Left lung (tissue), 10 donors: ENCODE results near the gene EGLN3. TPM values are rescaled to one million over a fixed set of nuclear protein-coding genes. Genes with fewer than 3 reads are reported as not detected.

Experiments
- ATAC-seq: fragments of 200-7000 bp; cut with Tn5 transposase; one replicate; pipeline ENCODE4 v1.9.1; 2020; ENCODE audit warnings: moderate library complexity
- DNase-seq, 4 donors: peaks; one replicate each; pipeline ENCODE4 v3.0.0-alpha.2; 2013 to 2020
- H3K27ac ChIP-seq, 2 donors: fragments of 200-600 bp; sonication (generic) in 1 of 2; one replicate each; pipeline versions ENCODE4 v1.5.0 to v1.8.0; 2020 to 2021
- H3K27me3 ChIP-seq, 2 donors: fragments of 200-600 bp; sonication (generic) in 1 of 2; one replicate each; pipeline versions ENCODE4 v1.5.0 to v1.8.0; 2020 to 2021
- H3K36me3 ChIP-seq, 2 donors: fragments of 200-600 bp; sonication (generic) in 1 of 2; one replicate each; pipeline versions ENCODE4 v1.5.0 to v1.8.0; 2020 to 2021
- H3K4me1 ChIP-seq, 2 donors: fragments of 200-600 bp; one replicate each; pipeline ENCODE4 v1.8.0; 2021
- H3K4me3 ChIP-seq, 2 donors: fragments of 200-600 bp; sonication (generic) in 1 of 2; one replicate each; pipeline versions ENCODE4 v1.5.0 to v1.8.0; 2020 to 2021; ENCODE audit warnings: mild to moderate bottlenecking in 1 of 2
- H3K9me3 ChIP-seq, 2 donors: fragments of 200-600 bp; sonication (generic) in 1 of 2; one replicate each; pipeline versions ENCODE4 v1.5.0 to v1.8.0; 2020 to 2021
- intact Hi-C, 2 donors: fragments of 100-400 bp; cut with DNase I; formaldehyde crosslinking; loops; one replicate each; pipeline versions ENCODE4 v1.11.2 to v1.14.2; 2022
- polyA plus RNA-seq, 6 donors: library from polyadenylated mRNA; unstranded; fragments of 120-200 nt; gene quantifications; one replicate each; pipeline ENCODE4 v1.2.1, GENCODE V29; 2013; ENCODE audit not compliant: insufficient read length in 6 of 6
- total RNA-seq, 2 donors: library from RNA; stranded (reverse); fragmentation: NEBNext Ultra II Directional; extraction: Animal tissue kit (Norgen Biotek cat#: 25700); gene quantifications; one replicate each; pipeline ENCODE4 v1.2.1, GENCODE V29; 2021
- TF ChIP-seq, protein P1 (sequence below), 2 donors: fragments of 200-600 bp; sonication (generic) in 1 of 2; IDR thresholded peaks; one replicate each; pipeline versions ENCODE4 v1.5.0 to v1.8.0; 2021; ENCODE audit warnings: antibody characterized with exemption in 2 of 2
- donor health status: DM: no; HTN: yes; CAD: no.
- donor health status: DM: no; HTN: no; CAD: no.

EGLN3 gene
- total and polyA plus RNA-seq, 8 donors = 1.3 to 99.4 (median 33.9) TPM

DNA sequence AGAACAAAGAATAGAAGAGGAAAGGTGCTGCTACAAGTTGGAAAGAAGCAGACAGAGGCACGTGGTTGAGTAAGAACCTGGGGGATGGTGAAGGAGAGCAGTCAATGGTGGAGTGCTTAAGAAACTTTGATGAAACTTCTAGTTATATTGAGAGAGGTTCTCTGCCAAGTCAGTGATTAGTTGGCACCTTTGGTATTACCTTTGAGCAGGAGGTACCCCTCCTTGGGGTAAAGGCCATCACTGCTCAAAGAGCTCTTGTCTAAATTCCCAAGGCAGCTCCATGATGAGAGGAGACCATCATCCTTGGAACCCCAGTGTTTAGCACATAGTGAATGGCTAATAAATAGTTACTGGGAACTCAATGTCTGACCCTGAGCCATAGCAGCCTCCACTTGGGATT, 1.7 kb upstream of the EGLN3 start:
- no peak overlapping the region for H3K4me3 ChIP-seq
- ATAC-seq = no peak
- peaks cover 14 to 72% of the 10 kb centered on the region in 2 donors for H3K27me3 ChIP-seq
- peaks cover 0 to 22% of the 10 kb centered on the region in 2 donors for H3K4me1 ChIP-seq
- H3K36me3 ChIP-seq = no peaks in the 10 kb centered on the region
- no peak overlapping the region for H3K27ac ChIP-seq
- TF ChIP-seq, protein P1, sequence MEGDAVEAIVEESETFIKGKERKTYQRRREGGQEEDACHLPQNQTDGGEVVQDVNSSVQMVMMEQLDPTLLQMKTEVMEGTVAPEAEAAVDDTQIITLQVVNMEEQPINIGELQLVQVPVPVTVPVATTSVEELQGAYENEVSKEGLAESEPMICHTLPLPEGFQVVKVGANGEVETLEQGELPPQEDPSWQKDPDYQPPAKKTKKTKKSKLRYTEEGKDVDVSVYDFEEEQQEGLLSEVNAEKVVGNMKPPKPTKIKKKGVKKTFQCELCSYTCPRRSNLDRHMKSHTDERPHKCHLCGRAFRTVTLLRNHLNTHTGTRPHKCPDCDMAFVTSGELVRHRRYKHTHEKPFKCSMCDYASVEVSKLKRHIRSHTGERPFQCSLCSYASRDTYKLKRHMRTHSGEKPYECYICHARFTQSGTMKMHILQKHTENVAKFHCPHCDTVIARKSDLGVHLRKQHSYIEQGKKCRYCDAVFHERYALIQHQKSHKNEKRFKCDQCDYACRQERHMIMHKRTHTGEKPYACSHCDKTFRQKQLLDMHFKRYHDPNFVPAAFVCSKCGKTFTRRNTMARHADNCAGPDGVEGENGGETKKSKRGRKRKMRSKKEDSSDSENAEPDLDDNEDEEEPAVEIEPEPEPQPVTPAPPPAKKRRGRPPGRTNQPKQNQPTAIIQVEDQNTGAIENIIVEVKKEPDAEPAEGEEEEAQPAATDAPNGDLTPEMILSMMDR (IDR thresholded peaks at IDR 0.05) = no peak
- intact Hi-C loops = no loop called here
- H3K9me3 ChIP-seq = no peaks in the 10 kb centered on the region
- DNase-seq = no peak

DNA sequence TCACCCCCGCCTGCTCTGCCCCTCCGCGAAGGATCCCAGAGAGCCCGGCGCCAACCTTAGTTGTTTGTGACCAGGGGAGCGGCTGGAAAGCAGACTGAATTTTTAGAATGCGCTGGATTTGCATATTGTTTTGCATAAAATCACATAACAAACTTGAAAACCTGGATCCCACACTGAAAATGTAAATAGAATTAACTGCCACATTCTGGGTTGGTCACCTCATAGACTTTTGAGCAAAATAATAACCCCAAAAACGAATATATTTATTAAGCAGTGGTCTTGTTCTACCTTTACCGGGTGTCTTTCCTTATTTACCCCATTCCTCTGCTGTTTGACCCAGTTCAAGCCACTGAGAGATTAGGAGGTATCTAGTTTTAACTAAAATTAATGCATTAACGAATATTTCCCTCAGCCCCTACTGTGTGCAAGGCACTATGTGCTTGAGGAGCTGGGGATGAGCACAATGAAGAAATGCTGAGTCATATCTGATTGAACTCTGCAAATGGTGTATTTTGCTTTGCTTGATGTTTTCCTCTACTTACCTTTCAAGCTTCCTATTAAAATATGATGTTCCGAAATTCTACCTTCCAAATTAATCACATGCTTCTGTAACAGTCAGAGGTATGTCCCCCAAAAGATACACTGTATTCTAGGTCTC, 438 bp upstream of the EGLN3 start:
- no peak overlapping the region for H3K27ac ChIP-seq
- no peaks in the 10 kb centered on the region for H3K9me3 ChIP-seq
- peaks cover 14 to 79% of the 10 kb centered on the region in 2 donors for H3K27me3 ChIP-seq
- no peak for ATAC-seq
- H3K36me3 ChIP-seq = no peaks in the 10 kb centered on the region
- H3K4me1 ChIP-seq = peaks cover 0 to 22% of the 10 kb centered on the region in 2 donors
- no peak for DNase-seq
- peak overlapping the region in 1 of 2 donors; percentile 56 for H3K4me3 ChIP-seq
- TF ChIP-seq, protein P1 (IDR thresholded peaks at IDR 0.05) = no peak
- intact Hi-C loops = no loop called here

DNA sequence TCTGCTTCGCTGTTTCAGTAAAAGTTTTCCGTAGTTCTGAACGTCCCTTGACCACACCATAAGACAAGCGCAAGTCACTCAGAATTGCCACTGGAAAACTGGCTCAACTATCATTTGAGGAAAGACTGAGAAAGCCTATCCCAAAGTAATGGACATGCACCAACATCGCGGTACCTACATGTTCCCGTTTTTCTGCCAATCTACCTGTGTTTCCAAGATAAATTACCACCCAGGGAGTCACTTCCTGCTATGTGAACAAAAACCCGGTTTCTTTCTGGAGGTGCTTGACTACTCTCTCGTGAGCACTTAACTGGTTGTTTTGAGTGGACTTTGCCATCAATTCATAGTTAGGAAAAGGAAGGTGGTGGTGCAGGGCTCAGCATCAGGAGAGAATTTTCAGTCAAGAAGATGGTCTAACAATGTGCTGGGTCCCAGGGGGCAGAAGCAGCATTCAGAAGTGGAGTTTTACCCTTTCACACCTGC, 1.4 kb downstream of the EGLN3 start:
- H3K36me3 ChIP-seq = no peaks in the 10 kb centered on the region
- peaks cover 14 to 79% of the 10 kb centered on the region in 2 donors for H3K27me3 ChIP-seq
- peak overlapping the region; percentile 56 for H3K4me3 ChIP-seq
- no peak for ATAC-seq
- no peaks in the 10 kb centered on the region for H3K9me3 ChIP-seq
- peaks cover 0 to 22% of the 10 kb centered on the region in 2 donors for H3K4me1 ChIP-seq
- no peak for DNase-seq
- H3K27ac ChIP-seq = no peak overlapping the region
- intact Hi-C loops = no loop called here
- TF ChIP-seq, protein P1 (IDR thresholded peaks at IDR 0.05) = no peak

DNA sequence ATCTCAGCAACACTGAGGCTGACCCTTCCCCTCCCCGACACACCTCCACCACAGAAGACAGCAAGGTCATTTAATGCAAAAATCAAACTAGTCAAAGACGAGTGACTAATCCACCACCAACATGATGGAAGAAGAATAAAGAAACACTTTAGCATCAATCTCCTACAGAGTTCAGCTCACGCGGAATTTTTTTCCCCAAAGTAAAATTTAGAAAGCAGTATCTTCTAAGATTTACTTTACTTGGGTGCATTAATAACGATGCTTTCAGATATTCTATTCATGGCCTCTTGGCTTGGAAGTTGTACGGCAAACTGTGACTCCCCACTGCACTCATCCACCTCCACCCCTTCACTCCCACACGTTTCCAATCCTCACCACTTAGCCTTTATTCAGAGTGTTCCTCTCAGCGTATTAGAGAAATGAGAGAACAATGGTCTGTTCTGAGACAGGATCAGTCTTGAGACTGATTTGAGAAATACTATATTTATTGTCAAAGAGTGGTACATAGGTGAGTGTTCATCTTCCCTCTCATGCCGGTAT, 1.9 kb downstream of the EGLN3 start:
- no peaks in the 10 kb centered on the region for H3K36me3 ChIP-seq
- H3K27ac ChIP-seq = no peak overlapping the region
- peaks cover 0 to 22% of the 10 kb centered on the region in 2 donors for H3K4me1 ChIP-seq
- TF ChIP-seq, protein P1 (IDR thresholded peaks at IDR 0.05) = no peak
- peaks cover 14 to 74% of the 10 kb centered on the region in 2 donors for H3K27me3 ChIP-seq
- ATAC-seq (no peak), DNase-seq (no peak)
- no peaks in the 10 kb centered on the region for H3K9me3 ChIP-seq
- intact Hi-C loops = no loop called here
- H3K4me3 ChIP-seq = peak overlapping the region in 1 of 2 donors; percentile 56

DNA sequence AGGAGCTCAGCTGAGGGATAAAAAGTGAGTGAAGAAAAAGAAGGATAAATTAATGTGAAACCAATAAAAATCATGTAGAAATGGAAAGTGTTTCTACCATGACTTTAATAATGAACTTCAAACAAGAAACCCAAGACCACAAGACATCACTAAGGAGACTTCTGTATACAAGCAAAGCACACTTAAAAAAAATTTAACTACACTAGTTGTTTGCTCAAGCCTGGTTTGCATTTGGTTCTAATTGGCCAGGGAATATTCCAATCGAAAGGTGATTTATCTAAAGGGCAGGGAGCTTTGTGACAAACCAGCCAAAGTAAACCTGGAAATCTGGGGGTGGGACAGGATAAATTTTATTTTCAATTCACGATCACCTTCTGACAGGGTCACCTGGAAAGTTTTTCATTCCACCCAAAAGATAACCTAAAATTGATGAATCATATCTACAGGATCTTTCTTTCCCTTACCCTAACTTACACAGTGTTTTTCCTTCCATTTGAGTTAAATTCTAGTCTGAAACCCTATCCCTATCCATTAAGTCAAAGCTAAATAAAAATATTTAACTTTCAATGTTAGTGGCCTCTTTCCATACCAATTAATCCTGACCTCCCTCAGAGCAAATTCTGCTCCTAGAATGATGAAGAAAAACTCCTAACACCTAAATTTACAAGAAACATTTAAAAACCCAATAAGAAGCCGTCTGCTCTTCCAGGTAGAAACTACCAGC, 2.6 kb downstream of the EGLN3 start:
- TF ChIP-seq, protein P1 (IDR thresholded peaks at IDR 0.05) = no peak
- intact Hi-C loops = no loop called here
- Histone ChIP-seq H3K9me3 (no peaks in the 10 kb centered on the region), H3K27ac (no peak overlapping the region), H3K27me3 (peaks cover 9 to 68% of the 10 kb centered on the region in 2 donors), H3K4me3 (no peak overlapping the region), H3K4me1 (peaks cover 0 to 22% of the 10 kb centered on the region in 2 donors), H3K36me3 (no peaks in the 10 kb centered on the region)
- no peak for ATAC-seq
- DNase-seq = no peak
